NT2/D1 (cell line): ENCODE results near the gene SRMS.

Experiments
- DNase-seq: peaks from one replicate; pipeline ENCODE4 v3.0.0-alpha.2; 2011; ENCODE audit warnings: low read depth, low spot score
- H3K27me3 ChIP-seq: 2 replicates; pipeline ENCODE4 v1.6.0; 2011; ENCODE audit warnings: mild to moderate bottlenecking; ENCODE audit not compliant: insufficient read length, insufficient read depth
- H3K36me3 ChIP-seq: 2 replicates; pipeline ENCODE4 v1.6.1; 2011; ENCODE audit warnings: mild to moderate bottlenecking, low read length, mixed read lengths; ENCODE audit not compliant: insufficient read depth, insufficient read length
- H3K4me1 ChIP-seq: 2 replicates; pipeline ENCODE4 v1.5.1; 2011; ENCODE audit not compliant: insufficient read depth, insufficient read length
- H3K4me3 ChIP-seq: 2 replicates; pipeline ENCODE4 v1.5.1; 2011; ENCODE audit warnings: low read depth; ENCODE audit not compliant: insufficient read length
- H3K9ac ChIP-seq: 2 replicates; pipeline ENCODE4 v1.6.0; 2011; ENCODE audit warnings: low read depth; ENCODE audit not compliant: insufficient read length
- H3K9me3 ChIP-seq: 2 replicates; pipeline ENCODE4 v1.5.1; 2011; ENCODE audit warnings: mild to moderate bottlenecking, low read length; ENCODE audit not compliant: insufficient read depth
- SUZ12 ChIP-seq: IDR thresholded peaks from 2 replicates; pipeline ENCODE4 v1.6.1; 2011; ENCODE audit not compliant: insufficient read length, insufficient read depth; ENCODE audit errors: extremely low read depth
- YY1 ChIP-seq: IDR thresholded peaks from 2 replicates; pipeline ENCODE4 v1.6.1; 2011; ENCODE audit not compliant: insufficient read length, insufficient read depth
- ZNF274 ChIP-seq: IDR thresholded peaks from 2 replicates; pipeline ENCODE4 v1.6.1; 2011; ENCODE audit warnings: mild to moderate bottlenecking, low read depth, low read length

Gene SRMS

DNA sequence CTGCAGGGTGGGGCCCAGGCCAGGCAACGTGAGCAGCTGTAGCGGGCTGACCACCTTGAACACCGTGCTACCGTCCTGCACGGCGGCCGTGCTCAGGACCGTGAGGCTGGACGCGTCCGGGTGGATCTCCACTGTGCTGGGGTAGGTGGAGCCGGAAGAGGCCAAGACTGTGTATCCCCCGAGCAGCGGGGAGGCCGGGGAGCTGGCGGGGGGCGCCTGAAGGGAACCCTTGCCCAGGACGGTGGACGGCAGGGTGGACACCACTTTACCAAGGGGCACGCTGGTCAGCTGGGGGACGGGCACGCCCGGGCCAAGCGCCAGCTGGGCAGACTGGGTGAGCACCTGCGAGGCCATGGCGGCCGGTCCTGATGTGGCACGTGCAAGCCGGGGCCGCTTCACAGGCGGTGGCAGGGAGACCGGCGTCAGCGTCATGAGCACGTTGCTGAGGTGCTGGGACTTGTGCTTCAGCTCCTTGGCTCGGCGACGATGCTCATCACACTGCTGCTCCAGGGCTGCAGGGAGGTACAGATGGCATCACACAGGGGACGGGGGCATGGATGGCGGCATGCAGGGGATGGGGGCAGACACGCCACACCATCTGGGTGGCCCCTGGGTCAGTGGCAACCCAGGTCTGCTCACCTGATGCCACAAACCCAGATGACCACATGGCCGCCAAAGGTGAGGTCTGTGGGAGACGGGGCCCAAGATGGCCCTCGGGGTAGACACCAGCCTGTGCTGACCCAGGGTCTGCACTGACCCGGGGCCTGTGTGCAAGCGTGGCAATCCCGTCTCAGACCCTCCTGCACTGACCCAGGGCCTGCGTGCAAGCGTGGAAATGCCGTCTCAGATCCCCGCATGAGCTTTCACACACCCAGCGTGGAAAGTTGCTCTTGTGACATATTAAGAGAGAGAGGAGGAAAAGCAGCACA lies 42.9 kb upstream of the SRMS start:
- Histone ChIP-seq H3K4me1 (peaks cover 21% of the 10 kb centered on the region), H3K9ac (no peak overlapping the region)

DNA sequence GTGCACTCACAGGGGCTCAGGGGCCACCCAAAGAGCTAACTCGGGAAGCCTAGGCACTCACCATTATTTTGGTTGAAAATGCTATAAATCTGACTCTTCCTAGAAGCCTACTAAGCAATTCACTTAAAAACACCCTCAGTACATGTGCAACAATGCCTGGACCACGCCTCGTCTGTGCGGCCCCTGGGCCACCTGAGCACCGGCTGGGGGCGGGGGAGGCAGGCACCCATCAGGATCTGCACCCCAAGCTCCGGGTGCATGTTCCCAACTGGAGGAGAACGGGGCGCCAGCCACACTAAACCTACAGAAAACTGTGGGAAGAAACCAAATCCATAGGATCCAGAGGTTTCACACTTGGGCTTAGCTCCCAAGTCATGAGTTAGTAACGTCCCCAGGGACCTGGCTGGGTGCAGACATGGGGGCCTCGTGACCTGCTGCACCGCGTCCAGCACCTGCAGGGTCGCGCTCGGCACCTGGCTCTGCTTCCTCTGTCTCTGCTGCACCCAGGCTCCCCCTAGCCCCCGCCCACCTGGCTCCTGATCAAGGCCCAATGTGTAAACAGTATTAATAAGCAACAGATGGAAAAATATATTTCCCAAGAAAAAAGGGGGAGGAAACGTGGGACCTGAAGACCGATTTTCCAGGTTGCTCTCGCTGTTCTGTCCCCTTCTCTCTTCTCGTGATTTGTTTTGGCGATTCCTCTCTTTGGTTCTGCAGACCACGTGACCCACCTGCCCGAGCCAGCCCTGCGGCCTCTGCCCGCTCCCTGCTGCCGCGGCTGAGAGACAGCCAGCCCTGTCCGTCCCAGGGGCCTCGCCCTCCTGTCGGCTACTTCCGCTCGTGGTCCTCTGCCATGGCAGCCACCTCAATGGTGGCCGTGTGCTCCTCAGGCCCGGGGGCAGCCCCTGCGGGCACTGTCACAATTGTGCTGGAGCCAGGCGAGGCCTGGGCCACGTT lies 42.0 kb upstream of the SRMS start:
- Histone ChIP-seq H3K36me3 (peaks cover 61% of the 10 kb centered on the region), H3K27me3 (no peaks in the 10 kb centered on the region), H3K4me1 (peaks cover 21% of the 10 kb centered on the region), H3K9me3 (no peaks in the 10 kb centered on the region), H3K4me3 (no peak overlapping the region), H3K9ac (no peak overlapping the region)
- TF ChIP-seq ZNF274: no peak
- TF ChIP-seq SUZ12: no peak
- no peak for TF ChIP-seq YY1
- DNase-seq: no peak

More for the DNA sequence above, 42.9 kb upstream of the SRMS start:
- TF ChIP-seq YY1 (no peak), SUZ12 (no peak), ZNF274 (no peak)
- Histone ChIP-seq H3K4me3 (no peak overlapping the region), H3K27me3 (no peaks in the 10 kb centered on the region), H3K9me3 (no peaks in the 10 kb centered on the region), H3K36me3 (peaks cover 63% of the 10 kb centered on the region)
- no peak for DNase-seq

DNA sequence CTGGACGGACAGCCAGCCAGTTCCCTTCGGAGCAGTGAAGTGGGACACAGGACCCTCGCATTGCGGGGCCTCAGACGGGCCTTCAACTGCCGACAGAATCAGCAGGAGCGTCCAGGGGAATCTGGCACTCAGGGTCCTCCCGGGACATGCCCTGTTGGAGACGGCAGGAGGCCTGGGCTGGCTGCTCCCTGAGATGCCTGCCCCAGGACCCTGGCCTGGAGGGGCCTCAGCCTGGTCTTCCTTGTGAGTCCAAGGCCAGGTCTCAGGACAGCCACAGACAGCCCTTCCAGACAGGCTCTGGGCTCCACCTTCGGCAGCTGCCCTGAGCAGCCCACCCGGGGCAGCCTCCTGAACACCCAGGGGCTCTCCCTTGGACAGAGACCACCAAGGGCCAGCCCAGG lies 41.1 kb upstream of the SRMS start:
- H3K4me3 ChIP-seq: no peak overlapping the region
- TF ChIP-seq SUZ12: no peak
- TF ChIP-seq YY1: no peak
- TF ChIP-seq ZNF274: no peak
- H3K4me1 ChIP-seq: peaks cover 21% of the 10 kb centered on the region
- H3K9me3 ChIP-seq: no peaks in the 10 kb centered on the region
- H3K27me3 ChIP-seq: no peaks in the 10 kb centered on the region
- H3K36me3 ChIP-seq: peaks cover 55% of the 10 kb centered on the region
- H3K9ac ChIP-seq: no peak overlapping the region
- no peak for DNase-seq

GRCh38 chr20:63587776-63588591 lies 40.4 kb upstream of the SRMS start:
- Histone ChIP-seq H3K9ac (no peak overlapping the region), H3K4me1 (peaks cover 21% of the 10 kb centered on the region), H3K9me3 (no peaks in the 10 kb centered on the region), H3K4me3 (no peak overlapping the region), H3K27me3 (no peaks in the 10 kb centered on the region), H3K36me3 (peaks cover 51% of the 10 kb centered on the region)
- TF ChIP-seq SUZ12 (no peak), YY1 (no peak), ZNF274 (no peak)
- no peak for DNase-seq

GRCh38 chr20:63587256-63587655 lies 39.7 kb upstream of the SRMS start:
- TF ChIP-seq SUZ12 (no peak), YY1 (no peak), ZNF274 (no peak)
- Histone ChIP-seq H3K4me3 (no peak overlapping the region), H3K27me3 (no peaks in the 10 kb centered on the region), H3K4me1 (peaks cover 19% of the 10 kb centered on the region), H3K9me3 (no peaks in the 10 kb centered on the region), H3K36me3 (peaks cover 43% of the 10 kb centered on the region), H3K9ac (no peak overlapping the region)
- no peak for DNase-seq

DNA sequence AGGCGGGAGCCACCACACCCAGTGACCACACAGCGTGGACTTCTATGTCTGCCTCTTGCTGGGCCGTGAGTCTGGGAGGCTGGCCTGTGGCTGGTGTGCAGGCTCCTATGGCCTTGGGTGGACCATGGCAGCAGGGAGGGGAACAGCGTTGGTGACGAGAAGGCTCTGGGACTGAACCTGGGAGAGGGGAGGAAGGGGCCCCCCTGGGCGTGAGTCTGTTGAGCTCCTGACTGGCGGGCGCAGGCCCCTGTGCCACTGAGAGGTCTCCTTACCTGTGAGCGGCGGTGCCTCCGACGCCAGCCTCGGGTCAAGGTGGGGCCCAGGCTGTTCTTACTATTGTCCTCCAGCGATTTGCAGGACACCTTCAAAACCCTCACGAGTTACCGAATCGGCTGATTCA lies 39.2 kb upstream of the SRMS start:
- no peak for TF ChIP-seq ZNF274
- TF ChIP-seq SUZ12: no peak
- TF ChIP-seq YY1: no peak
- no peaks in the 10 kb centered on the region for H3K9me3 ChIP-seq
- H3K27me3 ChIP-seq: no peaks in the 10 kb centered on the region
- no peak for DNase-seq
- peaks cover 39% of the 10 kb centered on the region for H3K36me3 ChIP-seq
- no peak overlapping the region for H3K4me3 ChIP-seq
- no peak overlapping the region for H3K9ac ChIP-seq
- peaks cover 14% of the 10 kb centered on the region for H3K4me1 ChIP-seq
